Activated naive CD4-positive, alpha-beta T cell treated with anti-CD3 and anti-CD28 coated beads, Interleukin-2, amount 50 U/mL, for 72 hours (primary cell): ENCODE data around the gene DDX19B. TPM values are rescaled to one million over a fixed set of nuclear protein-coding genes. Genes with fewer than 3 reads are reported as not detected.
"Not testable (repeated sequence)": the region's sequence is repeated elsewhere in the genome, so short reads cannot be mapped to it uniquely, and the experiment has no call there.

Experiments
- ATAC-seq, 2 donors: fragments of 150-1000 bp; cut with Tn5 transposase; 2 replicates each; pipeline ENCODE4 v1.10.0; 2021; ENCODE audit warnings: mild to moderate bottlenecking in 2 of 2, moderate library complexity in 2 of 2
- DNase-seq, 2 donors: peaks; one replicate each; pipeline ENCODE4 v3.0.0; 2021 to 2022; ENCODE audit warnings: low spot score in 2 of 2
- H3K27ac Mint-ChIP-seq, 2 donors: one replicate each; pipeline ENCODE4 v1.8.0; 2022; ENCODE audit warnings: mild to moderate bottlenecking in 2 of 2, mixed read lengths in 2 of 2
- H3K36me3 Mint-ChIP-seq, 2 donors: one replicate each; pipeline ENCODE4 v1.8.0; 2022; ENCODE audit warnings: mixed read lengths in 2 of 2
- H3K9me3 Mint-ChIP-seq, 2 donors: one replicate each; pipeline ENCODE4 v1.8.0; 2022; ENCODE audit warnings: mixed read lengths in 2 of 2
- total RNA-seq, 2 donors: library from RNA; stranded (reverse); gene quantifications; one replicate each; pipeline ENCODE4 v1.2.3, GENCODE V29; 2022

DDX19B gene
- total RNA-seq, 2 donors from 2014 or later = 21.6 to 32.6 TPM

DNA sequence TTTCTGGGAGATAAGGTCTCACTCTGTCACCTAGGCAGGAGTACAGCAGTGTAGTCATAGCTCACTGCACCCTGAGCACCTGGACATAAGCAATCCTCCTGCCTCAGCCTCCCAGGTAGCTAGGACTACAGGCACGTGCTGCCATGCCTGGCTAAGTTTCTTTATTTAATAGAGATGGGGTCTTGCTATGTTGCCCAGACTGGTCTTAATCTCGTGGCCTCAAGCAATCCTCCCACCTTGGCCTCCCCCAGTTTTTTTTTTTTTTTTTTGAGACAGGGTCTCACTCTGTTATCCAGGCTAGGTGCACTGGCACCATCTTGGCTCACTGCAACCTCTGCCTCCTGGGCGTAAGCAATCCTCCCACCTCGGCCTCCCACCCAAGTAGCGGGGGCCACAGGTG lies 21.1 kb downstream of the DDX19B start:
- DNase-seq (no peak), ATAC-seq (no peak)
- Mint-ChIP-seq H3K36me3 (no peaks in the 10 kb centered on the region), H3K9me3 (no peaks in the 10 kb centered on the region), H3K27ac (no peak overlapping the region)

DNA sequence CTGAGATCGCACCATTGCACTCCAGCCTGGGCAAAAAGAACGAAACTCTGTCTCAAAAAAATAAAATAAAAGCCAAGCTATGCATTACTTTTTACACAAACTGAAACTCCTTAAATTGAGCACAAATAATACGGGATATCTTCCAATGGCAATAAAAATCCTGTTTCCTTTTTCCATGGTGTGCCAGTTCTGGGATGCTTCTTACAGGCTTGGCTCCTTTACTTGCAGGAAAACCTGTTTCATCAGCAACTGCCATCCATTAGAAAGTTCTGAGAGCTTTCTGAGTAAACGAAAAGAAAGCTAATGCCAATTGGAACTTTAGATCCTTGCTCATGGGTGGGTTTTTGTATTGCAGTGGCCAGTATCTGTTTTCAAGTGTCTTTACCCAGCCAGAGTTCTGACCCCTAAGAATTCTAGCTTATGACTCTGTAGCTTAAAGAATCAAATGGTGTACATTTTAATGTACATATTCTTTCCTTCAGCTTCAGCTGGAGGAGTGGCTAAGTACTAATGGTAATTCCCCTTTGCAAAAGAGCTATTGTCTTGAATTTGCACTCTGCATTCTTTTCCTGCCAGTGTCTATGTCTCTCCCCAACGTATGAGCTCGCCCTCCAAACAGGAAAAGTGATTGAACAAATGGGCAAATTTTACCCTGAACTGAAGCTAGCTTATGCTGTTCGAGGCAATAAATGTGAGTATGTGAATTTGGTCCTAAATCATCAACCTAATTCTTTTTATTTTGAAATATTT lies 26.2 kb downstream of the DDX19B start:
- DNase-seq (no peak), ATAC-seq (no peak)
- H3K36me3 Mint-ChIP-seq = no peaks in the 10 kb centered on the region

DNA sequence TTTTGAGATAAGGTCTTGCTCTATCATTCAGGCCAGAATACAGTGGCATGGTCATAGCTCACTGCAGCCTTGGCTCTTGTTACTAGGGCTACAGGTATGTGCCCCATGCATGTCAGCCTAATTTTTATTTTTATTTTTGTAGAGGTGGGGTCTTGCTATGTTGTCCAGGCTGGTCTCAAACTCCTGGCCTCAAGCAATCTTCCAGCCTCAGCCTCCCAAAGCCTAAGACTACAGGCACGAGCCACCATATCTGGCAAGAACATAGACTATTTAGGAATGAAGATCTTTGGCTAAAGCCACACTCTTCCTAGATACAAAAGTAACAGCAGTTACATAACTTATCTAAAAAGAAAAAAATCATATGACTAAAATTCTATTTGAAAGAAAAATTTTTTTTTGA lies 32.1 kb downstream of the DDX19B start:
- peak overlapping the region in 1 of 2 donors; percentile 29 for H3K27ac Mint-ChIP-seq
- no peaks in the 10 kb centered on the region for H3K9me3 Mint-ChIP-seq
- peaks cover 0 to 7% of the 10 kb centered on the region in 2 donors for H3K36me3 Mint-ChIP-seq
- ATAC-seq (no peak), DNase-seq (no peak)

More for the DNA sequence above, 26.2 kb downstream of the DDX19B start:
- Mint-ChIP-seq H3K27ac (peak overlapping the region in 1 of 2 donors; percentile 77), H3K9me3 (no peaks in the 10 kb centered on the region)

DNA sequence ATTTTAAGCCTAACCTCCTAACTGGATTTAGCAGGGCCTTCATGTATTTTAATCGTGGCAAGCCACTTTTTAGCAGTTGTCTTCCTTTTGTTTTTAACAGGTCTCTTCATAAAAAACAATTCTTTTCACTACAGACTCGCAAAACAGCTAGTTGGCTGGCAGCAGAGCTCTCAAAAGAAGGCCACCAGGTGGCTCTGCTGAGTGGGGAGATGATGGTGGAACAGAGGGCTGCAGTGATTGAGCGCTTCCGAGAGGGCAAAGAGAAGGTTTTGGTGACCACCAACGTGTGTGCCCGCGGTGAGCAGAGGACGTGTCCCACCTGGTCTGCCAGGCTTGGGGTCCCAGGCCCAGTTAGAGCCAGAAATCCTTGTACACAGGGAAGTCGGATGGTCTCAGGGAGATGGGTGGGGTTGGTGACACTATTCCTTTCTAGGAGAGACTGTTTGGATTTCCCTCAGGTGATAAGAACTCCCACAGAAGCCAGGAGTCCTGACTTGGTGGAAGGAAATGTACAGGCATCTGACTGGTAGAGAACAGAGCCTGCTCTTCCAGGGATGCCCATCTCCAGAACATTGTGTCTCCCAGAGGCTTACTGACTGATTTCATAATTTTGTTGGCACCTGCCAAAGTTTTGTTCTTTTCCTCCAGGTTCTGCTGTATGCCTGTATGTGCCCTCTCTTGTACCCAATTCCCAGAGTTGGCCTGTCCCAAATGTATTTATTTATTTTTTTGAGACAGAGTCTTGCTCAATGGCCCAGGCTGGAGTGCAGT lies 32.8 kb downstream of the DDX19B start:
- DNase-seq (no peak), ATAC-seq (peak in 1 of 2 donors; percentile 28)
- Mint-ChIP-seq H3K27ac (no peak overlapping the region), H3K36me3 (peaks cover 0 to 7% of the 10 kb centered on the region in 2 donors), H3K9me3 (no peaks in the 10 kb centered on the region)

DNA sequence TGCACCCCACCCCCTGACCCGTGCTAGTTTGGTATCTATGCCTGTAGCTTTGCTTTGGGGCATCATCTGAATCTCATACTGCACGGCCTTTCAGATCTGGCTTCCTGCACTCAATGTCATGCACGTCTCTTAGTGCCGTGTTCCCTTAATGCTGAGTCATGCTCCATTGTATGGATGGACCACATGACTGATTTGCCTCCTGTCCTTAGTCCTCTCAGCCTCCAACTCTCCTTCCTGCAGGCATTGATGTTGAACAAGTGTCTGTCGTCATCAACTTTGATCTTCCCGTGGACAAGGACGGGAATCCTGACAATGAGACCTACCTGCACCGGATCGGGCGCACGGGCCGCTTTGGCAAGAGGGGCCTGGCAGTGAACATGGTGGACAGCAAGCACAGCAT lies 33.7 kb downstream of the DDX19B start:
- not testable (repeated sequence) for ATAC-seq, H3K9me3 Mint-ChIP-seq, DNase-seq, H3K36me3 Mint-ChIP-seq
- peak overlapping the region; percentile 50 to 87 for H3K27ac Mint-ChIP-seq

DNA sequence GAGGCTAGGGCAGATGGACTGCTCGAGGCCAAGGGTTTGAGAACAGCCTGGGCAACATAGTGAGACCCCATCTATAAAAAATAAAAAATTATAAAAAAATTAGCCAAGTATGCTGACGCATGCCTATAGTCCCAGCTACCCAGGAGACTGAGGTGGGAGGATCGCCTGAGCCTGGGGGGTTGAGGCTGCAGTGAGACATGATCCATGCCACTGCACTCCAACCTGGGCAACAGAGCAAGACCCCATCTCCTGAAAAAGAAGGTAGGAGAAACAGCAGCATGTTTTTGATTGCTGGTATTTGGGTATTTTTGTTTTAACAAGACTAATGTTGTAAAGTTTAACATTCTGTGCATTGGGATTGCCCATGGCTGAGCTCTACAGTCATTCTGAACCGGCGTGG lies 38.8 kb downstream of the DDX19B start:
- peaks cover 0 to 7% of the 10 kb centered on the region in 2 donors for H3K36me3 Mint-ChIP-seq
- peak overlapping the region in 1 of 2 donors; percentile 57 for H3K27ac Mint-ChIP-seq
- DNase-seq = no peak
- ATAC-seq = no peak
- no peaks in the 10 kb centered on the region for H3K9me3 Mint-ChIP-seq

DNA sequence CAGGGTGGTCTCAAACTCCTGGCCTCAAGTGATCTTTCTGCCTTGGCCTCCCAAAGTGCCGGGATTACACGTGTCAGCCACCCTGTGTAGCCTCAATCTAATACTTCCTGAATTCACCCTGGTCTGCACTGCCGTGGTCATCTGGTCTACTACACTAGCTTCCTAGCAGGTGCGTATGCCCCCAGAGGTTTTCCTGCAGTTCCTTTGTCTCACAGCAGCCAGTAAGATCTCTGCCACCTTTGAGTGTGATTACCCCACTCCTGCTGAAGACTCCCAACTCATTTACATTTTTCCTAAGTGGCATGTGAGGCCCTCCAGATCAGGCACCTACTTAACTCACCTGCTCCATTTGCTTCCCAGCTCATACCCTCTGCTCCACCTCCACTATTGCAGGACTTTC lies 42.6 kb downstream of the DDX19B start:
- H3K27ac Mint-ChIP-seq = peak overlapping the region in 1 of 2 donors; percentile 45
- DNase-seq (no peak), ATAC-seq (no peak)
- peaks cover 0 to 7% of the 10 kb centered on the region in 2 donors for H3K36me3 Mint-ChIP-seq
- no peaks in the 10 kb centered on the region for H3K9me3 Mint-ChIP-seq

DNA sequence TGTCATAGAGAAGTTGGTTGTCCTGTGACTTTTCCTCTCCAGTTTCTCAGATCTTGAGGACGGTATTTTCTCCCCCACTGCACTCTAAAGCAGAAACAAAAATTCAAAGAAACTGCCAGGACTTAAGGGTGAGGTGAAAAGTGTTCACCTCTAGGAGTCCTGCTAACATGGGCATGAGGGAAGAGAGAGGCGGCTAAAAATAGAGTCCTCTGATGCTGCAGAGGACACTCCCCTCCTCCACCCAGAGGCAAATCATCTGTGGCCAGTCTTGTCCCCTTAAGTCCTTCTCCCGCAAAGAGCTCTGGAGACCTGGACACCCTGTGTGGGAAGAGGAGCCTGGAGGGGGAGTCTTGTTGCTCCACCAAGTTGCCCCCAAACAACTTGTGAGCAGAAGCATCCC lies 43.0 kb downstream of the DDX19B start:
- Mint-ChIP-seq H3K9me3 (no peaks in the 10 kb centered on the region), H3K27ac (peak overlapping the region in 1 of 2 donors; percentile 45), H3K36me3 (peaks cover 3 to 7% of the 10 kb centered on the region in 2 donors)
- DNase-seq (no peak), ATAC-seq (no peak)

DNA sequence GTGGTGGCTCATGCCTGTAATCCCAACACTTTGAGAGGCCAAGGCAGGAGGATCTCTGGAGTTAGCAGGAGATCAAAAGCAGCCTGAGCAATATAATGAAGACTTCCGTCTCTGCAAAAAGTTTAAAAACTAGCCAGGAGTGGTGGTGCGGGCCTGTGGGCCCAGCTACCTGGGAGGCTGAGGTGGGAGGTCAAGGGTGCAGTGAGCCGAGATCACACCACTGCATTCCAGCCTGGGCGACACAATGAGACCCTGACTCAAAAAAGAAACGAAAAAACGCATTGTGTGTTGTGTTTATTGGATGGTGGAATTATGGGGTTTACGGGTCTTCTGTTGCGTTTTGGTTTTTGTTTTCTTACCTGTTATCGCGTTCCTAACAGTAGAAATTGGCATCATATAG lies 46.9 kb downstream of the DDX19B start:
- ATAC-seq = no peak
- peak overlapping the region; percentile 94 to 99 for H3K27ac Mint-ChIP-seq
- H3K9me3 Mint-ChIP-seq = no peaks in the 10 kb centered on the region
- no peak for DNase-seq
- H3K36me3 Mint-ChIP-seq = peaks cover 12 to 15% of the 10 kb centered on the region in 2 donors

DNA sequence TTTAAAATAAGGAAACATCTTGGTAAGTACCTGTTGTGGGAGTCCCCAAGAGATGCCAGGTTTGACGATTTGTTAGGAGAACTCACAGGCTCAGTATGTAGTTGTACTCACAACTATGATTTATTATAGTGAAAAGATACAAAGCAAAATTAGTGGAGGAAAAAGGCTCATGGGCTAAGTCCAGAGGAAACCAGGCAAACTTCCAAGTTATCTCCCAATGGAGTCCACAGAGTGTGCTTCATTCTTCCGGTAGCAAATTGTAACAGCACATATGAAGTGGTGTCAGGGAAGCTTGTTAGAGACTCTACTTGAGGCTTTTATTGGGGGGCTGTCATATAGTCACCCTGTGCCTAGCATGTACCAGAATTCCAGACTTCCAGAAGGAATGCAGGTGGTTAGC lies 50.0 kb downstream of the DDX19B start:
- no peak for ATAC-seq
- peak overlapping the region in 1 of 2 donors; percentile 50 for H3K27ac Mint-ChIP-seq
- DNase-seq = no peak
- peaks cover 15 to 18% of the 10 kb centered on the region in 2 donors for H3K36me3 Mint-ChIP-seq
- no peaks in the 10 kb centered on the region for H3K9me3 Mint-ChIP-seq

DNA sequence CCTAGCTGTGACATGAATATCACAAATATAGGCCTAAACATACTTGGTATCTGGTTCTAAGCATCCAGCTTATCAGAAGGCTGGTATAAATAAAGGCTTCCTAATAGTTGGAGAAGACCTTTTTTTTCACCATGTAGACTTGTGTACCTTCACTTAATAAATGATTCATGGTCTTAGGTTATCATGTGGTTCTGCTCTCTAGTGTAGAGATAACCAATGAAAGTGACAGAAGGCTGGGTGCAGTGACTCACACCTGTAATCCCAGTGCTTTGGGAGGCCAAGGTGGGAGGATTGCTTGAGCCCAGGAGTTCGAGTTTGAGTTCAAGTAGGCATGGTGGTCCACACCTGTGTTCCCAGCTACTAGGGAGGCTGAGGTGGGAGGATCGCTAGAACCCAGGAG lies 50.8 kb downstream of the DDX19B start:
- ATAC-seq = peak; percentile 16 to 38
- Mint-ChIP-seq H3K36me3 (peaks cover 15 to 18% of the 10 kb centered on the region in 2 donors), H3K9me3 (no peaks in the 10 kb centered on the region), H3K27ac (peak overlapping the region in 1 of 2 donors; percentile 10)
- DNase-seq = no peak

DNA sequence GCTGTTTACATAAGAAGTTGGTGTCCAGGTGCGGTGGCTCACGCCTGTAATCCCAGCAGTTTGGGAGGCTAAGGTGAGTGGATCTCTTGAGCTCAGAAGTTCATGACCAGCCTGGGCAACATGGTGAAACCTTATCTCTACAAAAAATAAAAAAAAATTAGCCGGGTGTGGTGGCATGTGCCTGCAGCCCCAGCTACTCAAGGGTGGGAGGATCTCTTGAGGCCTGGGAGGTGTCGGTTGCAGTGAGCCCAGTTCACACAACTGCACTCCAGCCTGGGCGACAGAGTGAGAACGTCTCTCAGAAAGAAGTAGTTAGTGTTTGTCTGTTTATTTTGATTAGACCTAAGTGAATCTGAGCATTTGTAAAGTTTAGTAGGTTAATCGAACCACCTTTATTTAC lies 60.6 kb downstream of the DDX19B start:
- peaks cover 0 to 6% of the 10 kb centered on the region in 2 donors for H3K36me3 Mint-ChIP-seq
- no peak for ATAC-seq
- H3K9me3 Mint-ChIP-seq = no peaks in the 10 kb centered on the region
- DNase-seq = no peak
- peak overlapping the region in 1 of 2 donors; percentile 55 for H3K27ac Mint-ChIP-seq

DNA sequence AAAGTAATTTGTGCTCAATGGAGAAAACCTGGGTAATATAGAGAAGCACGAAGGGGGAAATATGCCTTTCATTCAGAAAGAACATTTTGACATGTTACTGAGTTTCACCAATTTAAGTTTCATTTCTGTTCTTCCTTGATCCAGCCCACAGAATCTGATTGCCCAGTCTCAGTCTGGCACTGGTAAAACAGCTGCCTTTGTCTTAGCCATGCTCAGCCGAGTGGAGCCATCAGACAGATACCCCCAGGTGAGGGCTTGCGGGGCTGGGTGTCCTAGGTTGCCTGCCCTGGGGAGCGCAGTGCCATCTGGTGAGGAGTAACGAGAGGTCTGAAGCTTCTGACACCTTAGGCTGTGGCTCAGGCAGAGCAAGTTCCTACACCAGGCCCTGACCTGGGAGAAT lies 65.4 kb downstream of the DDX19B start:
- H3K27ac Mint-ChIP-seq = peak overlapping the region in 1 of 2 donors; percentile 90
- H3K36me3 Mint-ChIP-seq = peaks cover 0 to under 1% of the 10 kb centered on the region in 2 donors
- peak in 1 of 2 donors; percentile 22 for ATAC-seq
- DNase-seq = no peak
- H3K9me3 Mint-ChIP-seq = no peaks in the 10 kb centered on the region

DNA sequence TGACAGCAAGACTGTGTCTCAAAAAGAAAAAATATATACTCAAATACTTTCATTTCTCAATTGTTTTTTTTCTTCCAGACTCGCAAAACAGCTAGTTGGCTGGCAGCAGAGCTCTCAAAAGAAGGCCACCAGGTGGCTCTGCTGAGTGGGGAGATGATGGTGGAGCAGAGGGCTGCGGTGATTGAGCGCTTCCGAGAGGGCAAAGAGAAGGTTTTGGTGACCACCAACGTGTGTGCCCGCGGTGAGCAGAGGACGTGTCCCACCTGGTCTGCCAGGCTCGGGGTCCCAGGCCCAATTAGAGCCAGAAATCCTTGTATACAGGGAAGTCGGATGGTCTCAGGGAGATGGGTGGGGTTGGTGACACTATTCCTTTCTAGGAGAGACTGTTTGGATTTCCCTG lies 71.2 kb downstream of the DDX19B start:
- ATAC-seq (peak in 1 of 2 donors; percentile 81), DNase-seq (peak in 1 of 2 donors; percentile 30)
- not testable (repeated sequence) for H3K9me3 Mint-ChIP-seq
- Mint-ChIP-seq H3K27ac (peak overlapping the region in 1 of 2 donors; percentile 78), H3K36me3 (peaks cover 9 to 10% of the 10 kb centered on the region in 2 donors)

DNA sequence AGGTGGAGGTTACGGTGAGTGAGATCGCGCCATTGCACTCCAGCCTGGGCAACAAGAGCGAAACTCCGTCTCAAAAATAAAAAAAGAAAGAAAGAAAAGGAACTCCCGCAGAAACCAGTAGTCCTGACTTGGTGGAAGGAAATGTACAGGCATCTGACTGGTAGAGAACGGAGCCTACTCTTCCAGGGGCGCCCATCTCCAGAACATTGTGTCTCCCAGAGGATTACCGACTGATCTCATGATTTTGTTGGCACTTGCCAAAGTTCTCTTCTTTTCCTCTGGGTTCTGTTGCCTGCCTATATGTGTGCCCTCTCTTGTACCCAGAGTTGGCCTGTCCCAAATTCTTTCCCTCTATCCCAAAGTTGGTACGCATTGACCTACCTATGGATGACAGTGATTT lies 71.9 kb downstream of the DDX19B start:
- DNase-seq (no peak), ATAC-seq (no peak)
- H3K36me3 Mint-ChIP-seq = peaks cover 9 to 13% of the 10 kb centered on the region in 2 donors
- peak overlapping the region; percentile 22 to 78 for H3K27ac Mint-ChIP-seq
- no peaks in the 10 kb centered on the region for H3K9me3 Mint-ChIP-seq

DNA sequence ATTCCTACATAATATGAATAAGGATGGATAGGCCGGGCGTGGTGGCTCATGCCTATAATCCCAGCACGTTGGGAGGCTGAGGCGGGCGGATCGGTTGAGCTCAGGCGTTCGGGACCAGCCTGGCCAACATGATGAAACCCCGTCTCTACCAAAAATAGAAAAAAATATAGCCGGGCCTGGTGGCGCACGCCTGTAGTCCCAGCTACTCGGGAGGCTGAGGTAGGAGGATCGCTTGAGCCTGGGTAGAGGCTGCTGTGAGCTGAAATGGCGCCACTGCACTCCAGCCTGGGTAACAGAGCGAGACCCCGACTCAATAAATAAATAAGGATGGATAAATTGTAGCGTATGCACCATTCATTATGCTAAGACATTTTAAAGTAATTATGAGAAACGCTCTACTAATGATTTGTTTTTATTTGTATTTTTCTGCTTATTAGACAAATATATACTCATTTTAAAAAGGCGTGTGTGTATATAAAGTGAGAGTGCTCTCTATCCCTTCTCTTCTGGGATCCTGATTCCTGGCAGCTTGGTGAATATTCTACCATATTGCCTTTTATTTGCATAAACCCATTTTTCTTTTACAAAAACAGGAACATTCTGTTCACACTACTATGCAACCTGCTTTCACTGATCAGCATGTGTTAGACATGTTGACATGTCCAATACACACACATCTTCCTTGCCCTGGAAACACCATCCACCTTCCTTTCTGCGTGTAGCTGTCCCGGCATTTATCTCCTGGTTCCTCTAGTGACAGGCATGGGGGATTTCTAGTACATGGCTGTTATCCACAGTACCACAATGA lies 74.1 kb downstream of the DDX19B start:
- Mint-ChIP-seq H3K27ac (peak overlapping the region in 1 of 2 donors; percentile 31), H3K36me3 (peaks cover 9 to 23% of the 10 kb centered on the region in 2 donors), H3K9me3 (no peaks in the 10 kb centered on the region)

DNA sequence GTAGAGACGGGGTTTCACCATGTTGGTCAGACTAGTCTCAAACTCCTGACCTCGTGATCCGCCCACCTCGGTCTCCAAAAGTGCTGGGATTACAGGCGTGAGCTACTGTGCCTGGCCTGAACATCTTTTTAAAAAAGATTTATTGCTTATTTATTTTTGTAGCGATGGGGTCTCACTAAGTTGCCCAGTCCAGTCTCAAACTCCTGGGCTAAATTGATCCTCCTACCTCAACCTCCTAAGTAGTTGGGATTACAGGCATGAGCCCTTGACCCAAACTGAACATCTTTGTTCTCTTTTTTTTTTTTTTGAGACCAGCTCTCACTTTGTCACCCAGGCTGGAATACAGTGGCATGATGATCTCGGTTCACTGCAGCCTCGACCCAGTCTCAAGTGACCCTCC lies 75.2 kb downstream of the DDX19B start:
- Mint-ChIP-seq H3K27ac (peak overlapping the region in 1 of 2 donors; percentile 29), H3K9me3 (no peaks in the 10 kb centered on the region), H3K36me3 (peaks cover 9 to 23% of the 10 kb centered on the region in 2 donors)
- ATAC-seq (no peak), DNase-seq (no peak)

More for the DNA sequence above, 74.1 kb downstream of the DDX19B start:
- ATAC-seq (no peak), DNase-seq (no peak)
